Liver (tissue), 9 donors: ENCODE data around the gene SRRM2. TPM values are rescaled to one million over a fixed set of nuclear protein-coding genes. Genes with fewer than 3 reads are reported as not detected.

Source experiments
- DNase-seq: peaks from one replicate; pipeline ENCODE4 v3.0.0-alpha.2; 2017; ENCODE audit warnings: low spot score
- H3K27ac ChIP-seq, 2 donors: one replicate each; pipeline ENCODE4 v1.7.0; 2013; ENCODE audit warnings: inconsistent platforms in 2 of 2, low read length in 2 of 2, control low read depth in 1 of 2, low read depth in 1 of 2, mild to moderate bottlenecking in 1 of 2
- H3K27me3 ChIP-seq, 4 donors: one replicate each; pipeline versions ENCODE4 v1.6.1 to v1.7.0; 2013; ENCODE audit warnings: low read length in 3 of 4, inconsistent platforms in 1 of 4, mild to moderate bottlenecking in 1 of 4, moderate library complexity in 1 of 4; ENCODE audit not compliant: control insufficient read depth in 4 of 4, insufficient read depth in 4 of 4
- H3K36me3 ChIP-seq, 4 donors: one replicate each; pipeline versions ENCODE4 v1.6.1 to v1.7.0; 2013; ENCODE audit warnings: low read length in 3 of 4, mild to moderate bottlenecking in 3 of 4, low read depth in 1 of 4, moderate library complexity in 1 of 4; ENCODE audit not compliant: control insufficient read depth in 4 of 4, insufficient read depth in 3 of 4
- H3K4me1 ChIP-seq, 4 donors: one replicate each; pipeline versions ENCODE4 v1.6.1 to v1.7.0; 2013; ENCODE audit warnings: low read length in 3 of 4, mild to moderate bottlenecking in 3 of 4, moderate library complexity in 1 of 4; ENCODE audit not compliant: control insufficient read depth in 4 of 4, insufficient read depth in 4 of 4
- H3K4me3 ChIP-seq, 3 donors: one replicate each; pipeline versions ENCODE4 v1.6.1 to v1.7.0; 2013; ENCODE audit warnings: low read length in 3 of 3, control low read depth in 1 of 3, low read depth in 1 of 3, mild to moderate bottlenecking in 1 of 3
- H3K9ac ChIP-seq, 2 donors: one replicate each; pipeline ENCODE4 v1.7.0; 2013; ENCODE audit warnings: low read length in 2 of 2, mild to moderate bottlenecking in 2 of 2, moderate library complexity in 2 of 2, control low read depth in 1 of 2, low read depth in 1 of 2
- H3K9me3 ChIP-seq, 4 donors: one replicate each; pipeline versions ENCODE4 v1.6.1 to v1.7.0; 2013; ENCODE audit warnings: low read length in 3 of 4; ENCODE audit not compliant: control insufficient read depth in 4 of 4
- EGR1 ChIP-seq, 2 donors: IDR thresholded peaks; 2 replicates each; pipeline ENCODE4 v1.6.1; 2016 to 2018; ENCODE audit warnings: antibody characterized with exemption in 2 of 2, low read depth in 2 of 2
- FOXA1 ChIP-seq: IDR thresholded peaks from 2 replicates; pipeline ENCODE4 v1.6.1; 2016; ENCODE audit warnings: antibody characterized with exemption
- FOXA2 ChIP-seq: IDR thresholded peaks from 2 replicates; pipeline ENCODE4 v1.6.1; 2016; ENCODE audit warnings: antibody characterized with exemption
- GABPA ChIP-seq, 2 donors: IDR thresholded peaks in 1 of 2; conservative IDR thresholded peaks in 1 of 2; 2 replicates each; pipeline ENCODE4 v1.6.1; 2016; ENCODE audit warnings: antibody characterized with exemption in 2 of 2, mild to moderate bottlenecking in 1 of 2, moderate library complexity in 1 of 2
- HNF4A ChIP-seq, 2 donors: conservative IDR thresholded peaks; 2 replicates each; pipeline ENCODE4 v1.6.1; 2016; ENCODE audit warnings: antibody characterized with exemption in 2 of 2, mild to moderate bottlenecking in 2 of 2
- JUND ChIP-seq, 2 donors: IDR thresholded peaks; 2 replicates each; pipeline ENCODE4 v1.6.1; 2016; ENCODE audit warnings: antibody characterized with exemption in 2 of 2
- NR2F2 ChIP-seq: IDR thresholded peaks from 2 replicates; pipeline ENCODE4 v1.6.1; 2016; ENCODE audit warnings: antibody characterized with exemption
- RXRA ChIP-seq, 2 donors: IDR thresholded peaks; 2 replicates each; pipeline ENCODE4 v1.6.1; 2017 to 2018; ENCODE audit warnings: antibody characterized with exemption in 2 of 2, mild to moderate bottlenecking in 1 of 2
- SP1 ChIP-seq: IDR thresholded peaks from 2 replicates; pipeline ENCODE4 v1.6.1; 2018; ENCODE audit warnings: antibody characterized with exemption, mild to moderate bottlenecking
- TAF1 ChIP-seq: conservative IDR thresholded peaks from 2 replicates; pipeline ENCODE4 v1.6.1; 2016; ENCODE audit warnings: antibody characterized with exemption, mild to moderate bottlenecking
- YY1 ChIP-seq: IDR thresholded peaks from 2 replicates; pipeline ENCODE4 v1.6.1; 2016; ENCODE audit warnings: antibody characterized with exemption, mild to moderate bottlenecking
- WGBS: extraction: QIAGEN DNeasy Blood & Tissue Kit; methylation state at CpG from one replicate; pipeline ENCODE4 v1.1.7; 2013; 5-methylcytosine and 5-hydroxymethylcytosine counted together
- polyA plus RNA-seq, 2 donors: library from polyadenylated mRNA; stranded (reverse) in 1 of 2; unstranded in 1 of 2; fragments of 200-250 nt in 1 of 2; fragments of >200 nt in 1 of 2; fragmentation: Nextera tagmentation in 1 of 2; extraction: Ambion mirVana in 1 of 2; gene quantifications; one replicate each; pipeline versions ENCODE4 v1.2.1 to v1.2.3, GENCODE V29; 2013 to 2015
- total RNA-seq, 2 donors: library from RNA; depleted of rRNA; stranded (reverse); fragments of >200 nt; gene quantifications; one replicate each; pipeline ENCODE4 v1.2.3, GENCODE V29; 2014
- TF ChIP-seq, protein P1 (sequence below): fragments of 150-350 bp; IDR thresholded peaks from 2 replicates; pipeline ENCODE4 v1.5.1; 2017; ENCODE audit warnings: improper control_type of control experiment, low read depth, low read length; ENCODE audit not compliant: missing input control
- TF ChIP-seq, protein P2 (sequence below): IDR thresholded peaks from 2 replicates; pipeline ENCODE4 v1.6.1; 2016; ENCODE audit warnings: antibody characterized with exemption
- TF ChIP-seq, protein P3 (sequence below): IDR thresholded peaks from 2 replicates; pipeline ENCODE4 v1.6.1; 2016; ENCODE audit warnings: antibody characterized with exemption
- TF ChIP-seq, protein P4 (sequence below): IDR thresholded peaks from 2 replicates; pipeline ENCODE4 v1.6.1; 2016; ENCODE audit warnings: antibody characterized with exemption
- TF ChIP-seq, protein P5 (sequence below): IDR thresholded peaks from 2 replicates; pipeline ENCODE4 v1.6.1; 2016; ENCODE audit warnings: antibody characterized with exemption, mild to moderate bottlenecking
- donor health status: healthy.
- donor health status: healthy.
- donor health status: healthy.
- donor health status: healthy.
- donor health status: healthy.

The SRRM2 gene
- total and polyA plus RNA-seq, 4 donors = 84.8 to 199 (median 133) TPM

DNA sequence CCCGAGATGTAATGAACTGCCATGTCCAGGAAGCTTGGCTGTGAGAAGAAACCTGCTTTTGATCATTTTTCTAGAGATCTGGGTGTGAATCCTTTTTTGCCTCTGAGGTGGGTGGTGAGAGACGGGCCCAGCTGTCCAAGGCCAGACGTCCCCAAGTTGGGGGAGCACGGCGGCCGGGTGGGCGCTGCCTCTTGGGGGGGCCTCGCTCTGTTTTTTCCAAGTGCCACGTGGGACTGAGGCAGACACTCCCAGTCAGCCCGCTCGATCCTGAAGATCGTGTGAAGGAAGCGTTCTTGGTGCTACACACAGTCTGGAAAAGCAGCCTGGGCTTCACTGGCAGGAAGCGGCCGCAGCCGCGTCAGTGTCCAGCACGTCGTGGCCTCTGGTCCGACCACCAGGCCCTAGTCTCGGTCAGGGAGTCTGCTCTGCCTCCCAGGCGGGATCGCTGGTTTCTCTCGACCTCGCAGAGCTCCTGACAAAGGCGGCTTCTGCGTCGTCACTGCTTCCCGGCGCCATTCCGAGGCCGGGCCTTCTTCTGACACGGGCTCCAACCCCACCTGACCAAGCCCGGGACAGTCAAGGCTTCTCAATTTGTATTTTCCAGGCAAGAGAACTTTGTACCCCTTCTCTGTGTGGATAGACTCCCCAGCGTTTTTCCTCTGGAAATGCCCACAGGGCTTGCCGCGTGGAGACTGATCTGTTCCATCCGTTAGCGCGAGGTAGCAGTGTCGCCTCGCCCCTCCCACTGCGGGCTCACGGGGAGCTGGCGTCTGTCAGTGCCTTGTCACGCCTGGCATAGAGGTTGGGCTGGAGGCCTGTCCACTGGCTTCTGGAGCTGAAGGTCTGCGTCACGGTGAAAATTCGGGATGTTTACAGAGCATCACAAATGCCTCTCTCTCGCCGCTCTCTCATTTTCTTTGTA, 44.8 kb upstream of the SRRM2 start:
- DNase-seq = no peak
- Histone ChIP-seq H3K4me1 (peaks cover 4 to 15% (median 12%) of the 10 kb centered on the region in 4 donors), H3K27me3 (no peaks in the 10 kb centered on the region), H3K36me3 (peaks cover 7 to 35% (median 15%) of the 10 kb centered on the region in 4 donors), H3K4me3 (no peak overlapping the region), H3K9me3 (no peaks in the 10 kb centered on the region), H3K9ac (no peak overlapping the region), H3K27ac (no peak overlapping the region)
- 95% methylated on average over 51 of the region's 51 CpGs for WGBS
- TF ChIP-seq, protein P1, sequence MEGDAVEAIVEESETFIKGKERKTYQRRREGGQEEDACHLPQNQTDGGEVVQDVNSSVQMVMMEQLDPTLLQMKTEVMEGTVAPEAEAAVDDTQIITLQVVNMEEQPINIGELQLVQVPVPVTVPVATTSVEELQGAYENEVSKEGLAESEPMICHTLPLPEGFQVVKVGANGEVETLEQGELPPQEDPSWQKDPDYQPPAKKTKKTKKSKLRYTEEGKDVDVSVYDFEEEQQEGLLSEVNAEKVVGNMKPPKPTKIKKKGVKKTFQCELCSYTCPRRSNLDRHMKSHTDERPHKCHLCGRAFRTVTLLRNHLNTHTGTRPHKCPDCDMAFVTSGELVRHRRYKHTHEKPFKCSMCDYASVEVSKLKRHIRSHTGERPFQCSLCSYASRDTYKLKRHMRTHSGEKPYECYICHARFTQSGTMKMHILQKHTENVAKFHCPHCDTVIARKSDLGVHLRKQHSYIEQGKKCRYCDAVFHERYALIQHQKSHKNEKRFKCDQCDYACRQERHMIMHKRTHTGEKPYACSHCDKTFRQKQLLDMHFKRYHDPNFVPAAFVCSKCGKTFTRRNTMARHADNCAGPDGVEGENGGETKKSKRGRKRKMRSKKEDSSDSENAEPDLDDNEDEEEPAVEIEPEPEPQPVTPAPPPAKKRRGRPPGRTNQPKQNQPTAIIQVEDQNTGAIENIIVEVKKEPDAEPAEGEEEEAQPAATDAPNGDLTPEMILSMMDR = no peak
- TF ChIP-seq JUND (IDR thresholded peaks at IDR 0.05) (no peak), RXRA (IDR thresholded peaks at IDR 0.05) (no peak), YY1 (no peak), NR2F2 (no peak), SP1 (no peak), FOXA1 (no peak)
- TF ChIP-seq, protein P2, sequence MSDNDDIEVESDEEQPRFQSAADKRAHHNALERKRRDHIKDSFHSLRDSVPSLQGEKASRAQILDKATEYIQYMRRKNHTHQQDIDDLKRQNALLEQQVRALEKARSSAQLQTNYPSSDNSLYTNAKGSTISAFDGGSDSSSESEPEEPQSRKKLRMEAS = no peak
- TF ChIP-seq, protein P3, sequence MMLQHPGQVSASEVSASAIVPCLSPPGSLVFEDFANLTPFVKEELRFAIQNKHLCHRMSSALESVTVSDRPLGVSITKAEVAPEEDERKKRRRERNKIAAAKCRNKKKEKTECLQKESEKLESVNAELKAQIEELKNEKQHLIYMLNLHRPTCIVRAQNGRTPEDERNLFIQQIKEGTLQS = no peak
- TF ChIP-seq, protein P4, sequence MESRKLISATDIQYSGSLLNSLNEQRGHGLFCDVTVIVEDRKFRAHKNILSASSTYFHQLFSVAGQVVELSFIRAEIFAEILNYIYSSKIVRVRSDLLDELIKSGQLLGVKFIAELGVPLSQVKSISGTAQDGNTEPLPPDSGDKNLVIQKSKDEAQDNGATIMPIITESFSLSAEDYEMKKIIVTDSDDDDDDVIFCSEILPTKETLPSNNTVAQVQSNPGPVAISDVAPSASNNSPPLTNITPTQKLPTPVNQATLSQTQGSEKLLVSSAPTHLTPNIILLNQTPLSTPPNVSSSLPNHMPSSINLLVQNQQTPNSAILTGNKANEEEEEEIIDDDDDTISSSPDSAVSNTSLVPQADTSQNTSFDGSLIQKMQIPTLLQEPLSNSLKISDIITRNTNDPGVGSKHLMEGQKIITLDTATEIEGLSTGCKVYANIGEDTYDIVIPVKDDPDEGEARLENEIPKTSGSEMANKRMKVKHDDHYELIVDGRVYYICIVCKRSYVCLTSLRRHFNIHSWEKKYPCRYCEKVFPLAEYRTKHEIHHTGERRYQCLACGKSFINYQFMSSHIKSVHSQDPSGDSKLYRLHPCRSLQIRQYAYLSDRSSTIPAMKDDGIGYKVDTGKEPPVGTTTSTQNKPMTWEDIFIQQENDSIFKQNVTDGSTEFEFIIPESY = no peak

DNA sequence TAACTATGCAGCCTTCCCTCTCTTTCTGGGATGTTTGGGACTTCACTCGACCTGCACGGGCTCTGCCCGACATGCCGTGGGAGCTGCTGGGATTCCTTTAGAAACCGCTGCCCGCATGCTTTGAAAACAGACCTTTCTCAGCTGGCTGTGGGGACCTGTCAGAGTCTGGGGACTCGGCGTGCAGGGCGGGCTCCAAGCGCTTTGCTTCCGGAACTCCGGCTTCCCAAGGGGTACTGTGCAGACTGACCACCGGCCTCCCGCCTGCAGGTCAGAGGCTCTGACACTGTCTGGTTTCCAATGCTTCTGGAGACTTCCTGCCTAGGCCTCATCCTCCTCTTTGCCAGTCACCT, 44.2 kb upstream of the SRRM2 start:
- H3K27ac ChIP-seq = no peak overlapping the region
- H3K4me3 ChIP-seq = no peak overlapping the region
- no peak overlapping the region for H3K9ac ChIP-seq
- no peaks in the 10 kb centered on the region for H3K9me3 ChIP-seq
- no peak for DNase-seq
- H3K4me1 ChIP-seq = peaks cover under 1 to 8% (median 7%) of the 10 kb centered on the region in 4 donors
- 95% methylated on average over 14 of the region's 14 CpGs for WGBS
- no peaks in the 10 kb centered on the region for H3K27me3 ChIP-seq
- TF ChIP-seq, protein P1 = no peak
- TF ChIP-seq, protein P4 = no peak
- TF ChIP-seq HNF4A (conservative IDR thresholded peaks at IDR 0.05) (no peak), JUND (IDR thresholded peaks at IDR 0.05) (no peak), EGR1 (IDR thresholded peaks at IDR 0.05; ENCODE audit: low read depth in 2 of 2) (no peak), TAF1 (no peak), YY1 (no peak), GABPA (IDR thresholded peaks at IDR 0.05 in 1 of 2, conservative IDR thresholded peaks at IDR 0.05 in 1 of 2) (no peak), FOXA1 (no peak), FOXA2 (no peak)
- TF ChIP-seq, protein P5, sequence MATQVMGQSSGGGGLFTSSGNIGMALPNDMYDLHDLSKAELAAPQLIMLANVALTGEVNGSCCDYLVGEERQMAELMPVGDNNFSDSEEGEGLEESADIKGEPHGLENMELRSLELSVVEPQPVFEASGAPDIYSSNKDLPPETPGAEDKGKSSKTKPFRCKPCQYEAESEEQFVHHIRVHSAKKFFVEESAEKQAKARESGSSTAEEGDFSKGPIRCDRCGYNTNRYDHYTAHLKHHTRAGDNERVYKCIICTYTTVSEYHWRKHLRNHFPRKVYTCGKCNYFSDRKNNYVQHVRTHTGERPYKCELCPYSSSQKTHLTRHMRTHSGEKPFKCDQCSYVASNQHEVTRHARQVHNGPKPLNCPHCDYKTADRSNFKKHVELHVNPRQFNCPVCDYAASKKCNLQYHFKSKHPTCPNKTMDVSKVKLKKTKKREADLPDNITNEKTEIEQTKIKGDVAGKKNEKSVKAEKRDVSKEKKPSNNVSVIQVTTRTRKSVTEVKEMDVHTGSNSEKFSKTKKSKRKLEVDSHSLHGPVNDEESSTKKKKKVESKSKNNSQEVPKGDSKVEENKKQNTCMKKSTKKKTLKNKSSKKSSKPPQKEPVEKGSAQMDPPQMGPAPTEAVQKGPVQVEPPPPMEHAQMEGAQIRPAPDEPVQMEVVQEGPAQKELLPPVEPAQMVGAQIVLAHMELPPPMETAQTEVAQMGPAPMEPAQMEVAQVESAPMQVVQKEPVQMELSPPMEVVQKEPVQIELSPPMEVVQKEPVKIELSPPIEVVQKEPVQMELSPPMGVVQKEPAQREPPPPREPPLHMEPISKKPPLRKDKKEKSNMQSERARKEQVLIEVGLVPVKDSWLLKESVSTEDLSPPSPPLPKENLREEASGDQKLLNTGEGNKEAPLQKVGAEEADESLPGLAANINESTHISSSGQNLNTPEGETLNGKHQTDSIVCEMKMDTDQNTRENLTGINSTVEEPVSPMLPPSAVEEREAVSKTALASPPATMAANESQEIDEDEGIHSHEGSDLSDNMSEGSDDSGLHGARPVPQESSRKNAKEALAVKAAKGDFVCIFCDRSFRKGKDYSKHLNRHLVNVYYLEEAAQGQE = no peak
- TF ChIP-seq, protein P3 = no peak
- H3K36me3 ChIP-seq = peaks cover 7 to 33% (median 13%) of the 10 kb centered on the region in 4 donors
